ENCODE data around the gene CCDC9B.

- no peak for TF ChIP-seq CTCF (IDR thresholded peaks at IDR 0.05; ENCODE audit: insufficient read depth, low read length)
- no peak for TF ChIP-seq GABPA (IDR thresholded peaks at IDR 0.05; ENCODE audit: low read depth)
- no peak for TF ChIP-seq REST (IDR thresholded peaks at IDR 0.05; ENCODE audit: insufficient replicate concordance, low read depth)
These were observed 15.3 kb upstream of the CCDC9B start for GRCh38 chr15:40355976-40356585.

All from HL-60 (cell line).